WTC11 (cell line): ENCODE results near the gene PRKRA. TPM values are rescaled to one million over a fixed set of nuclear protein-coding genes. Genes with fewer than 3 reads are reported as not detected.
A peak's percentile ranks its signal among the peaks of the same experiment; 100 is the strongest.

Experiments used
- ATAC-seq: fragments of 200-7000 bp; cut with Tn5 transposase; 2 replicates; pipeline ENCODE4 v1.10.0; 2021; ENCODE audit warnings: mild to moderate bottlenecking, moderate library complexity
- CTCF ChIA-PET: fragments of 300-600 bp; sonication (Branson Sonifier 250); formaldehyde crosslinking; loops from one replicate; lab custom pipeline; 2021; ENCODE audit warnings: antibody characterized with exemption; lab: Charles Lee
- POLR2A ChIA-PET: fragments of 350-600 bp; sonication (Branson Sonifier 250); formaldehyde crosslinking; loops from one replicate; lab custom pipeline; 2021; ENCODE audit warnings: antibody characterized with exemption; lab: Charles Lee
- DNase-seq: peaks from one replicate; pipeline ENCODE4 v3.0.0; 2021; ENCODE audit warnings: low spot score
- H3K27ac Mint-ChIP-seq: 2 replicates; pipeline ENCODE4 v1.8.0; 2021; ENCODE audit warnings: mixed read lengths
- H3K27me3 Mint-ChIP-seq: 2 replicates; pipeline ENCODE4 v1.8.0; 2021; ENCODE audit warnings: low read depth, mild to moderate bottlenecking, moderate library complexity, mixed read lengths
- H3K36me3 Mint-ChIP-seq: 2 replicates; pipeline ENCODE4 v1.8.0; 2021; ENCODE audit warnings: mixed read lengths
- H3K4me1 Mint-ChIP-seq: 2 replicates; pipeline ENCODE4 v1.8.0; 2022; ENCODE audit warnings: mixed read lengths
- H3K4me3 Mint-ChIP-seq: 2 replicates; pipeline ENCODE4 v1.8.0; 2021; ENCODE audit warnings: mild to moderate bottlenecking, moderate library complexity, mixed read lengths
- H3K9me3 Mint-ChIP-seq: 2 replicates; pipeline ENCODE4 v1.8.0; 2021; ENCODE audit warnings: mixed read lengths
- FOXP1 ChIP-seq: sonication (generic); formaldehyde crosslinking; IDR thresholded peaks from 2 replicates; pipeline ENCODE4 v1.8.0; 2022; ENCODE audit warnings: missing genetic modification reagents, mild to moderate bottlenecking, moderate library complexity, borderline replicate concordance
- KAT7 ChIP-seq: sonication (generic); formaldehyde crosslinking; IDR thresholded peaks from 2 replicates; pipeline ENCODE4 v1.8.1; 2023; ENCODE audit warnings: missing genetic modification reagents, mild to moderate bottlenecking, borderline replicate concordance
- NFE2L1 ChIP-seq: sonication (generic); formaldehyde crosslinking; IDR thresholded peaks from 2 replicates; pipeline ENCODE4 v1.8.1; 2023; ENCODE audit warnings: missing genetic modification reagents
- NR3C1 ChIP-seq: sonication (generic); formaldehyde crosslinking; conservative IDR thresholded peaks from 2 replicates; pipeline ENCODE4 v1.8.1; 2023; ENCODE audit warnings: low read depth, mild to moderate bottlenecking, missing genetic modification reagents
- SMAD4 ChIP-seq: sonication (generic); formaldehyde crosslinking; IDR thresholded peaks from 2 replicates; pipeline ENCODE4 v1.8.0; 2022; ENCODE audit warnings: mild to moderate bottlenecking, missing genetic modification reagents
- TP53 ChIP-seq: sonication (generic); formaldehyde crosslinking; IDR thresholded peaks from 2 replicates; pipeline ENCODE4 v1.8.1; 2023; ENCODE audit warnings: mild to moderate bottlenecking, missing genetic modification reagents
- ZNF138 ChIP-seq: sonication (generic); formaldehyde crosslinking; conservative IDR thresholded peaks from 2 replicates; pipeline ENCODE4 v1.8.1; 2022; ENCODE audit warnings: mild to moderate bottlenecking, moderate library complexity, missing genetic modification reagents
- ZNF263 ChIP-seq: sonication (generic); formaldehyde crosslinking; IDR thresholded peaks from 2 replicates; pipeline ENCODE4 v1.8.1; 2022; ENCODE audit warnings: low read depth, mild to moderate bottlenecking, moderate library complexity, missing genetic modification reagents
- ZNF423 ChIP-seq: fragments of 250-450 bp; sonication (Bioruptor Pico); IDR thresholded peaks from 2 replicates; pipeline ENCODE4 v2.1.2; 2022; ENCODE audit warnings: mild to moderate bottlenecking, moderate library complexity
- total RNA-seq: library from RNA; stranded (reverse); gene quantifications from 3 replicates; pipeline ENCODE4 v1.2.3, GENCODE V29; 2021
- TF ChIP-seq, protein P1 (sequence below): sonication (generic); formaldehyde crosslinking; IDR thresholded peaks from 2 replicates; pipeline ENCODE4 v1.8.1; 2022; ENCODE audit warnings: missing genetic modification reagents, borderline replicate concordance
- TF ChIP-seq, protein P2 (sequence below): fragments of 250-450 bp; sonication (Bioruptor Pico); IDR thresholded peaks from 2 replicates; pipeline ENCODE4 v1.8.0; 2021; ENCODE audit warnings: mild to moderate bottlenecking
- TF ChIP-seq, protein P3 (sequence below): sonication (generic); formaldehyde crosslinking; IDR thresholded peaks from 2 replicates; pipeline ENCODE4 v1.8.1; 2023; ENCODE audit warnings: mild to moderate bottlenecking, missing genetic modification reagents, moderate library complexity
- TF ChIP-seq, protein P4 (sequence below): sonication (generic); formaldehyde crosslinking; IDR thresholded peaks from 2 replicates; pipeline ENCODE4 v1.8.0; 2022; ENCODE audit warnings: missing genetic modification reagents

PRKRA gene
- total RNA-seq, 1 experiment from 2014 or later, result 55.4 TPM

DNA sequence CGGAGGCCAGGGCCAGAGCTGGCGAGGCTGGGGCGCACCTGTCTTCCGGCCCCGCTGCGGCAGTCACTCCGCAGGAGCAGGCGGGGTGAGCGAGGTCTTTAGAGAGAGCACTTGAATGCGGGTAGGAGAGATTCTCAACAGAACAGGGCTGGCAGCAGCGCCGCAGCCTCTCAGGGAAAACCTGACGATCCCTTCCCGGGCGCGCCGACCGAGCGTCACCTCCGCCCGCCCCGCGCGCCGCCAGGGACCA, 526 bp downstream of the PRKRA start:
- ChIA-PET CTCF (interaction anchor here (0.6 to 2.2 kb wide), 6 partner anchors 29 to 1367 kb away, joined by 3 to 14 read pairs (median 4); partner anchors contain the start of genes PLEKHA3 and RBM45), POLR2A (interaction anchor here (0.6 to 2.1 kb wide), 9 partner anchors 10 to 333 kb away, joined by 3 to 20 read pairs (median 4); no protein-coding TSS in a partner anchor)
- TF ChIP-seq NFE2L1 (CRISPR knock-in tag), result no peak
- TF ChIP-seq, protein P1, sequence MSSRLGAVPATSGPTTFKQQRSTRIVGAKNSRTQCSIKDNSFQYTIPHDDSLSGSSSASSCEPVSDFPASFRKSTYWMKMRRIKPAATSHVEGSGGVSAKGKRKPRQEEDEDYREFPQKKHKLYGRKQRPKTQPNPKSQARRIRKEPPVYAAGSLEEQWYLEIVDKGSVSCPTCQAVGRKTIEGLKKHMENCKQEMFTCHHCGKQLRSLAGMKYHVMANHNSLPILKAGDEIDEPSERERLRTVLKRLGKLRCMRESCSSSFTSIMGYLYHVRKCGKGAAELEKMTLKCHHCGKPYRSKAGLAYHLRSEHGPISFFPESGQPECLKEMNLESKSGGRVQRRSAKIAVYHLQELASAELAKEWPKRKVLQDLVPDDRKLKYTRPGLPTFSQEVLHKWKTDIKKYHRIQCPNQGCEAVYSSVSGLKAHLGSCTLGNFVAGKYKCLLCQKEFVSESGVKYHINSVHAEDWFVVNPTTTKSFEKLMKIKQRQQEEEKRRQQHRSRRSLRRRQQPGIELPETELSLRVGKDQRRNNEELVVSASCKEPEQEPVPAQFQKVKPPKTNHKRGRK, result 0 out of 2 replicates have a peak, but pooled peaks have one; percentile 62
- TF ChIP-seq FOXP1 (CRISPR knock-in tag), result peak; percentile 59; the same call in 1 of the 2 replicates
- no peak for TF ChIP-seq KAT7 (CRISPR knock-in tag)
- TF ChIP-seq TP53 (CRISPR knock-in tag), result no peak
- TF ChIP-seq ZNF263 (CRISPR knock-in tag), result peak; percentile 11; the same call in 1 of the 2 replicates
- TF ChIP-seq, protein P2, sequence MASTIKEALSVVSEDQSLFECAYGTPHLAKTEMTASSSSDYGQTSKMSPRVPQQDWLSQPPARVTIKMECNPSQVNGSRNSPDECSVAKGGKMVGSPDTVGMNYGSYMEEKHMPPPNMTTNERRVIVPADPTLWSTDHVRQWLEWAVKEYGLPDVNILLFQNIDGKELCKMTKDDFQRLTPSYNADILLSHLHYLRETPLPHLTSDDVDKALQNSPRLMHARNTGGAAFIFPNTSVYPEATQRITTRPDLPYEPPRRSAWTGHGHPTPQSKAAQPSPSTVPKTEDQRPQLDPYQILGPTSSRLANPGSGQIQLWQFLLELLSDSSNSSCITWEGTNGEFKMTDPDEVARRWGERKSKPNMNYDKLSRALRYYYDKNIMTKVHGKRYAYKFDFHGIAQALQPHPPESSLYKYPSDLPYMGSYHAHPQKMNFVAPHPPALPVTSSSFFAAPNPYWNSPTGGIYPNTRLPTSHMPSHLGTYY, result 0 out of 2 replicates have a peak, but pooled peaks have one; percentile 37
- ATAC-seq (no peak), DNase-seq (no peak)
- Mint-ChIP-seq H3K27me3 (no peaks in the 10 kb centered on the region), H3K27ac (peak overlapping the region; percentile 90), H3K4me1 (peaks cover 20% of the 10 kb centered on the region), H3K9me3 (peaks cover 7% of the 10 kb centered on the region), H3K4me3 (peak overlapping the region; percentile 85), H3K36me3 (peaks cover 29% of the 10 kb centered on the region)

DNA sequence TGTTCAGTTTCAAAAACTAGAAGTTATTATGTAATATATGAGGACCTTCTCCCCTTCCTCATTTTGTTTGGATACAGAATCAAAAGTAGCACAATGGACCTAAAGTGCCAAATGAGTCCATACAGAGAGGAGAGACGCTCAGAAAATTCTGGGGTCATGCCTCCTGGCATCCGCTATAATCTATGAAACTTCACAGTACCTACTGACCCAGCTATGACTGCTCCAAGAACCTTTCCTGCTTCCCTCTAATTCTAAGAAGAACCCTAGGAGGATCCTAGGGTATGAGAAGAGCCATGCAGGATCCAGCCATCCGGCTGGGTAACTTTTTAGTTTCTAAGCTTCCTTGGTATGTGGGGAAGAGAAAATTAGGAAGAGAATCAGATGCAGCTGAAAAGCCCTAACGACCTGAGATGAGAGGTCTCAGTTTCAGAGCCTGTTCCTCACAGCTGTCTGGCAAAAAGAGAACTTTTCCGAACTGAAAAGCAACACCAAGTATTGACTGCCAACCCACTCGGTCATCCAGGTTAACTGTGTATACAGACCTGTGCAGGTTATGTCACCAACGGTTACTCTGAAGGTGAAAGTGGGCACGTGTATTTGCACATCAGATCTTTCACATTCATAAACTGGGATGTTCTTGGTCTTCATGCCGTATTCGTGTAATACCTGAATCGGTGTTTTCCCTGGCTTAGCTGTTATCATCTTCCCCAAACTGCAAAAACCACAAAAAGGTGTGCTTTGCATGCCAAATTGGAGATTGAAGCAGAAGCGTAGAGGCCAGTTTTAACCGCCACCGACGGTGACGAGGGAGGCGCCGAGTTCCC, 1.1 kb downstream of the PRKRA start:
- TF ChIP-seq NFE2L1 (CRISPR knock-in tag) (no peak), NR3C1 (CRISPR knock-in tag) (no peak), SMAD4 (no peak), ZNF138 (CRISPR knock-in tag) (no peak), ZNF423 (CRISPR knock-in tag) (no peak)
- TF ChIP-seq, protein P3, sequence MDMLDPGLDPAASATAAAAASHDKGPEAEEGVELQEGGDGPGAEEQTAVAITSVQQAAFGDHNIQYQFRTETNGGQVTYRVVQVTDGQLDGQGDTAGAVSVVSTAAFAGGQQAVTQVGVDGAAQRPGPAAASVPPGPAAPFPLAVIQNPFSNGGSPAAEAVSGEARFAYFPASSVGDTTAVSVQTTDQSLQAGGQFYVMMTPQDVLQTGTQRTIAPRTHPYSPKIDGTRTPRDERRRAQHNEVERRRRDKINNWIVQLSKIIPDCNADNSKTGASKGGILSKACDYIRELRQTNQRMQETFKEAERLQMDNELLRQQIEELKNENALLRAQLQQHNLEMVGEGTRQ (CRISPR knock-in tag), result no peak
- TF ChIP-seq, protein P4, sequence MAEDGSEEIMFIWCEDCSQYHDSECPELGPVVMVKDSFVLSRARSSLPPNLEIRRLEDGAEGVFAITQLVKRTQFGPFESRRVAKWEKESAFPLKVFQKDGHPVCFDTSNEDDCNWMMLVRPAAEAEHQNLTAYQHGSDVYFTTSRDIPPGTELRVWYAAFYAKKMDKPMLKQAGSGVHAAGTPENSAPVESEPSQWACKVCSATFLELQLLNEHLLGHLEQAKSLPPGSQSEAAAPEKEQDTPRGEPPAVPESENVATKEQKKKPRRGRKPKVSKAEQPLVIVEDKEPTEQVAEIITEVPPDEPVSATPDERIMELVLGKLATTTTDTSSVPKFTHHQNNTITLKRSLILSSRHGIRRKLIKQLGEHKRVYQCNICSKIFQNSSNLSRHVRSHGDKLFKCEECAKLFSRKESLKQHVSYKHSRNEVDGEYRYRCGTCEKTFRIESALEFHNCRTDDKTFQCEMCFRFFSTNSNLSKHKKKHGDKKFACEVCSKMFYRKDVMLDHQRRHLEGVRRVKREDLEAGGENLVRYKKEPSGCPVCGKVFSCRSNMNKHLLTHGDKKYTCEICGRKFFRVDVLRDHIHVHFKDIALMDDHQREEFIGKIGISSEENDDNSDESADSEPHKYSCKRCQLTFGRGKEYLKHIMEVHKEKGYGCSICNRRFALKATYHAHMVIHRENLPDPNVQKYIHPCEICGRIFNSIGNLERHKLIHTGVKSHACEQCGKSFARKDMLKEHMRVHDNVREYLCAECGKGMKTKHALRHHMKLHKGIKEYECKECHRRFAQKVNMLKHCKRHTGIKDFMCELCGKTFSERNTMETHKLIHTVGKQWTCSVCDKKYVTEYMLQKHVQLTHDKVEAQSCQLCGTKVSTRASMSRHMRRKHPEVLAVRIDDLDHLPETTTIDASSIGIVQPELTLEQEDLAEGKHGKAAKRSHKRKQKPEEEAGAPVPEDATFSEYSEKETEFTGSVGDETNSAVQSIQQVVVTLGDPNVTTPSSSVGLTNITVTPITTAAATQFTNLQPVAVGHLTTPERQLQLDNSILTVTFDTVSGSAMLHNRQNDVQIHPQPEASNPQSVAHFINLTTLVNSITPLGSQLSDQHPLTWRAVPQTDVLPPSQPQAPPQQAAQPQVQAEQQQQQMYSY, result no peak
- Mint-ChIP-seq H3K4me3 (peak overlapping the region; percentile 85), H3K27ac (peak overlapping the region; percentile 90)

More for the DNA sequence above, 1.1 kb downstream of the PRKRA start:
- ChIA-PET POLR2A (interaction anchor here (1.1 to 2.1 kb wide), 3 partner anchors 30 to 67 kb away, joined by 4 to 20 read pairs (median 6); no protein-coding TSS in a partner anchor), CTCF (interaction anchor here (1.0 to 2.2 kb wide), 4 partner anchors 29 to 1367 kb away, joined by 3 to 14 read pairs (median 8); partner anchors contain the start of gene PLEKHA3)
- H3K9me3 Mint-ChIP-seq, result peaks cover 5% of the 10 kb centered on the region
- no peaks in the 10 kb centered on the region for H3K27me3 Mint-ChIP-seq
- H3K36me3 Mint-ChIP-seq, result peaks cover 34% of the 10 kb centered on the region
- no peak for DNase-seq
- peaks cover 20% of the 10 kb centered on the region for H3K4me1 Mint-ChIP-seq
- ATAC-seq, result no peak
